A673 (cell line): ENCODE data around the gene FOXD3. TPM values are rescaled to one million over a fixed set of nuclear protein-coding genes. Genes with fewer than 3 reads are reported as not detected.

Experiments
- BruUV-seq: library from RNA; stranded (reverse); fragments of 400-500 nt; replicated peaks from 2 replicates; lab custom pipeline; 2021; lab: Mats Ljungman, UMichigan
- CTCF ChIA-PET: fragments of 300-600 bp; sonication (Branson Sonifier 250); formaldehyde crosslinking; loops from one replicate; lab custom pipeline; 2022; ENCODE audit warnings: antibody characterized with exemption; lab: Charles Lee
- POLR2A ChIA-PET: fragments of 300-600 bp; sonication (Branson Sonifier 250); formaldehyde crosslinking; loops from one replicate; lab custom pipeline; 2022; ENCODE audit warnings: antibody characterized with exemption; ENCODE audit not compliant: low non-redundant PET; lab: Charles Lee
- DNase-seq: peaks from one replicate; pipeline ENCODE4 v3.0.0-alpha.2; 2015; ENCODE audit warnings: low spot score
- H3K27ac ChIP-seq: fragments of 200-600 bp; sonication (generic); 2 replicates; pipeline ENCODE4 v1.5.1; 2016; ENCODE audit warnings: mixed run types, low read depth, mild to moderate bottlenecking, mixed read lengths, antibody characterized with exemption, low read length; ENCODE audit not compliant: poor library complexity, severe bottlenecking
- H3K27me3 ChIP-seq: fragments of 200-600 bp; sonication (generic); replicated peaks from 2 replicates; pipeline ENCODE4 v1.6.1; 2017; ENCODE audit warnings: mixed run types, low read depth, mild to moderate bottlenecking, mixed read lengths, antibody characterized with exemption, low read length; ENCODE audit not compliant: insufficient read depth, poor library complexity
- H3K36me3 ChIP-seq: fragments of 200-600 bp; sonication (generic); 2 replicates; pipeline ENCODE4 v1.6.1; 2016; ENCODE audit warnings: mixed run types, mild to moderate bottlenecking, mixed read lengths, antibody characterized with exemption, low read length; ENCODE audit not compliant: insufficient read depth, poor library complexity, severe bottlenecking
- H3K4me1 ChIP-seq: fragments of 200-600 bp; sonication (generic); 2 replicates; pipeline ENCODE4 v1.6.1; 2017; ENCODE audit warnings: mixed run types, mild to moderate bottlenecking, mixed read lengths, antibody characterized with exemption, low read length; ENCODE audit not compliant: insufficient read depth, poor library complexity, severe bottlenecking
- H3K4me3 ChIP-seq: fragments of 200-600 bp; sonication (generic); 2 replicates; pipeline ENCODE4 v1.5.1; 2016; ENCODE audit warnings: low read depth, mixed run types, mild to moderate bottlenecking, mixed read lengths, low read length; ENCODE audit not compliant: poor library complexity, severe bottlenecking
- H3K9me3 ChIP-seq: fragments of 200-600 bp; sonication (generic); 2 replicates; pipeline ENCODE4 v1.6.1; 2016; ENCODE audit warnings: mixed run types, low read depth, mild to moderate bottlenecking, mixed read lengths, antibody characterized with exemption, low read length; ENCODE audit not compliant: poor library complexity, severe bottlenecking
- CTCF ChIP-seq: fragments of 300-800, 200-600 bp; sonication (generic); conservative IDR thresholded peaks from 2 replicates; pipeline ENCODE4 v1.5.1; 2017; ENCODE audit warnings: low read depth, mild to moderate bottlenecking, antibody characterized with exemption, low read length, moderate library complexity, mixed read lengths
- EZH2 ChIP-seq: fragments of 200-600 bp; sonication (generic); IDR thresholded peaks from 2 replicates; pipeline ENCODE4 v1.6.1; 2017; ENCODE audit warnings: borderline replicate concordance, low read depth, mild to moderate bottlenecking, mixed read lengths, antibody characterized with exemption, low read length; ENCODE audit not compliant: poor library complexity, severe bottlenecking
- intact Hi-C: fragments of 100-400 bp; cut with micrococcal nuclease; formaldehyde crosslinking; loops from one replicate; pipeline ENCODE4 v1.10.0; 2022; ENCODE audit not compliant: unreplicated experiment
- total RNA-seq: library from RNA; stranded (reverse); gene quantifications from 2 replicates; pipeline ENCODE4 v1.2.3, GENCODE V29; 2021

The FOXD3 gene
- total RNA-seq, 1 experiment from 2014 or later = 4.7 TPM

GRCh38 chr1:63321066-63321784 lies 1.1 kb upstream of the FOXD3 start:
- Histone ChIP-seq H3K4me1 (peaks cover 8% of the 10 kb centered on the region), H3K27me3 (peaks cover 23% of the 10 kb centered on the region), H3K4me3 (peak overlapping the region; percentile 81), H3K36me3 (no peaks in the 10 kb centered on the region), H3K27ac (no peak overlapping the region), H3K9me3 (no peaks in the 10 kb centered on the region)
- POLR2A ChIA-PET = no interaction called here
- TF ChIP-seq EZH2 (no peak), CTCF (no peak)
- intact Hi-C loops = loop anchor here (5.0 to 10.0 kb wide), 2 partner anchors 214 to 479 kb away; no protein-coding TSS in a partner anchor
- no peak for DNase-seq
- CTCF ChIA-PET = no interaction called here
- BruUV-seq = no TSS peak

GRCh38 chr1:63321785-63322113 lies 618 bp upstream of the FOXD3 start:
- TSS peak; percentile 81 for BruUV-seq
- intact Hi-C loops = loop anchor here (5.0 to 10.0 kb wide), 2 partner anchors 213 to 479 kb away; no protein-coding TSS in a partner anchor
- peaks cover 23% of the 10 kb centered on the region for H3K27me3 ChIP-seq
- peaks cover 8% of the 10 kb centered on the region for H3K4me1 ChIP-seq
- no peak for DNase-seq
- POLR2A ChIA-PET = no interaction called here
- peak overlapping the region; percentile 68 for H3K27ac ChIP-seq
- no peak for TF ChIP-seq EZH2
- TF ChIP-seq CTCF = no peak
- CTCF ChIA-PET = no interaction called here
- no peaks in the 10 kb centered on the region for H3K9me3 ChIP-seq
- H3K4me3 ChIP-seq = peak overlapping the region; percentile 81
- H3K36me3 ChIP-seq = no peaks in the 10 kb centered on the region

- ChIA-PET POLR2A (no interaction called here), CTCF (interaction anchor here (0.7 to 1.0 kb wide), 2 partner anchors 18 to 131 kb away, joined by 7 to 9 read pairs; no protein-coding TSS in a partner anchor)
- Histone ChIP-seq H3K4me1 (no peaks in the 10 kb centered on the region), H3K9me3 (no peaks in the 10 kb centered on the region), H3K27ac (peak overlapping the region; percentile 68), H3K4me3 (peak overlapping the region; percentile 81), H3K27me3 (peaks cover 17% of the 10 kb centered on the region), H3K36me3 (no peaks in the 10 kb centered on the region)
- intact Hi-C loops = loop anchor here (5.0 to 10.0 kb wide), 2 partner anchors 212 to 481 kb away; no protein-coding TSS in a partner anchor
- DNase-seq = peak; percentile 62
- TF ChIP-seq CTCF (0 out of 2 replicates have a peak, but pooled peaks have one; percentile 20), EZH2 (no peak)
- no TSS peak for BruUV-seq
Observed at GRCh38 chr1:63322944-63323864, 837 bp downstream of the FOXD3 start.
